HG02678 (cell line): Measurements from ENCODE around the gene ZNF230.

ENCODE experiments used
- ATAC-seq: cut with Tn5 transposase; IDR thresholded peaks from one replicate; pipeline ENCODE4 v1.9.1; 2021; ENCODE audit warnings: mild to moderate bottlenecking, moderate library complexity; ENCODE audit not compliant: unreplicated experiment

ZNF230 gene

GRCh38 chr19:44032001-44032610, 29.3 kb downstream of the ZNF230 start:
- ATAC-seq: no peak

DNA sequence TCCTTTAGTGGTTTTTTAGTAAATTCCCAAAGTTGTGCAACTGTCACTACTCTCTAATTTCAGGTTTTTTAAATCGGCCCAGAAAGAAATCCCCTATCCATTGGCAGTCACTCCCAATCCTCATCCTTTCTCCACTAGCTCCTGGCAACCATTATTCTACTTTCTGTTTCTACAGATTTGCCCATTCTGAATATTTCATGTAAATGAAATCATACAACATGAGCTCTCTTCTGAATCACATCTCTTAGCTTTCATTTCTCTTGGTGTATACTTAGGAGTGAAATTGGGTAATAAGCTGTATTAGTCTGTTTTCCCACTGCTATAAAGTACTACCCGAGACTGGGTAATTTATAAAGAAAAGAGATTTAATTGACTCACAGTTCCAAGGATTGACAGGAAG, 39.4 kb downstream of the ZNF230 start:
- ATAC-seq: no peak

DNA sequence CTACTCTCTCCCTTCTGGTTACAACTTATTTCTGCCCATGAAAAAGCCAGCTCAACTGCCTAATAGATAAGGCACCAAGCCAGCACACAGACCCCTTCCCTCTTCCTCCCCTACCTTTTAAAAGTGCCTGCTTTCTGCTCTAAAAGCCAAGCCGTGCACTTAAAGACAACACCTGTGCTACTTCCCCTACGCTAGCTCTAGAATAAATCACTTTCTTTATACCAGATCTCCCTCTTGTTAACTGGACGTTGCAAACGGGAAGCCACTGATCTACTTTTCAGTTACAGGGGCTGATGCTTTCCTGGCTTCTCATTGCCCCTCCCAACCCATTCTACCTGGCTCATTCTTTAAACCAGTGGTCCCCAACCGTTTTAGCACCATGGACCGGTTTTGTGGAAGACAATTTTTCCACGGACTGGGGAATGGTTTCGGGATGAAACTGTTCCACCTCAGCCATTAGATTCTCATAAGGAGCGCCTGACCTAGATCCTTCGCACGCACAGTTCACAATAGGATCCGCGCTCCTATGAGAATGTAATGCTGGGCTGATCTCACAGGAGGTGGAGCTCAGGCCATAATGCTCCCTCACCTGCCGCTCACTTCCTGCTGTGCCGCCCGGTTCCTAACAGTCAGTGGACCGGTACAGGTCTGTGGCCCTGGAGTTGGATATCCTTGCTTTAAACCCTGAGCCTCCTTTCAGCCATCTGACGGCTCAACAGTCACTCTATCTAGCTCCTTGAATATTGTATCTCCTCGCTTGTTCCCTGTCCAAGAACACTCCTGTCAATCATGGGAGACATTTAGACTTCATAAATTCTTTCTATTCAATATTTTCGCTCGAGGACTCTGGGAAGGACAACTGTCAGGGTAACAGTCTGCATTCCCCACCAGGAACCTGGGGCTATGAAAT, 48.2 kb downstream of the ZNF230 start:
- ATAC-seq: peak; percentile 8

DNA sequence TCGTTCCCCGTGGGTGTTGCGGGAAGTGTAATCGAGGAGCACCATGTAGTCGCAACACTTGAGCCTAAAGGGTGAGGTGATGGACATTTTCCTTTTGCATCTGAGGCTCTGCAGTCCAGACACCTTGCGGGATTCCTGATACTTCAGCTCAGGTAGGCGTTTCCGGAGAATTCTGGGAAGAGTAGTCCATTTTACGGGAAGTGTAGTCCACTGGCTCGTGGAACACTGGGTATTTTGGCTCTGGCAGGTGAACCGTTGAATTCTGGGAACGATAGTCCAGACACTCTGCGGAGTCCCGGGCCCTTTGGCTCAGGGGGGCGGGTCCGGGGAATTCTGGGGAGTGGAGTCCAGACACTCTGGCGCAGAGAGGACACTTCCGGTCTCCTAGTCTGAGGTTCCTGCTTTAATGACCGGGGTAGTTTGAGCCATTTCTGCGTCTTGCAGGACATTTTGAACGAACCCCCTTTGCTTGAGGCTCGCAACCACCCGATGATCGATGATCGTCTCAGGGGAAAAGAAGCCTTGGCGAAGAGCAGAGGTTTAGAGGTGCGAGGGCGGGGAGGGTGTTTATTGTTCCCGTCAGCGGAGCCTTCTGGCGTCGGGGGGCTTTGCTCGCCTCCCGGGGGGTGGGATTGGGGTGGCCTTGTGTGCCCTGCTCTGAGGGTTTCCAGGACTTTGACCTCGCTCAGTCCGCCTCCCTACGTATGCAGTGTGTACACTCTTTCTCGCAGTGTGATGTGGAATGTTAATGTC, 49.1 kb downstream of the ZNF230 start, which contains the start of gene ZNF223:
Gene ZNF223 (plus strand): TSS at position 387 of the 753 bp plus-strand sequence. CDS start 3,141 bp downstream, outside the sequence.
- ATAC-seq: peak; percentile 74

- no peak for ATAC-seq
Observed at GRCh38 chr19:44055870-44056269, 53.1 kb downstream of the ZNF230 start.

DNA sequence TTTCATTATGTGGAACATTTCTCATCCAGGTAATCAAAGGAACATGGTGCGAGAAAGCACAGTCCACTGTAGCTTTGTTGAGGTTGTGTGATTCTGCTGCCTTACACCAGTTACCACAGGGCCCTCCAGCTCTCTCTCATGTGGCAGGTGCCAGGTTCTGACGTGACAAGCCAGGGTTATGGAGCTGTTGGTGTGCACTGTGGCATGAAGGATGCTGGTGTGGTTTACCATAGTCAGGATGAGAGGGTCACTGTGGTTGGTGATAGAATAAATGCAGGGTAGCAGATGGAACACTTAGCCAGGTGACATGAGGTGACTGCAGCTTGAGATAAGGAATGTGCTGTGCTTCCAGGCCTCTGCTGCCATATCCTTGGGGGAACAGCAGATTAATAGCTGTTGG, 56.5 kb downstream of the ZNF230 start:
- no peak for ATAC-seq

DNA sequence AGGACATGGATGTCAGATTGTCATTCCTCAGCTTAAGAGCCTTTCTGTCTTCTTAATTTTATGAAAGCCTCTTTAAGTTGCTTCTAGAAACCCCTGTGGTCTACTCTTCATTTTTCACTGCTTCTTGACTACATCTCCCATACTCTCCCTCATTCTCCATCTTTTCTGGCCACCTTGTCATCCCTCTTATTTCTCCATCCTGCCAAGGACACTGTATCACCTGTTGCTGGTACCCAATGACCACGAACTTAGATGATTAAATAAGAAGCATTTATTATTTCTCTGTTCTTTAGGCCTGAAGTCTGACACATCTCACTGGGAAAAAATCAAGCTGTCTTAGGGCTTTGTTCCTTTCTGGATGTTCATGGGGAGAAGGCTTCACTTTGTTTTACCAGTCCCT, 58.3 kb downstream of the ZNF230 start:
- ATAC-seq: no peak
